HG03045 (cell line): Measurements from ENCODE around the gene PHC3.
"Not testable (repeated sequence)": the region's sequence is repeated elsewhere in the genome, so short reads cannot be mapped to it uniquely, and the experiment has no call there.

ENCODE experiments used
- ATAC-seq: cut with Tn5 transposase; IDR thresholded peaks from one replicate; pipeline ENCODE4 v1.9.1; 2021; ENCODE audit warnings: mild to moderate bottlenecking, moderate library complexity; ENCODE audit not compliant: unreplicated experiment

Gene PHC3, protein sequence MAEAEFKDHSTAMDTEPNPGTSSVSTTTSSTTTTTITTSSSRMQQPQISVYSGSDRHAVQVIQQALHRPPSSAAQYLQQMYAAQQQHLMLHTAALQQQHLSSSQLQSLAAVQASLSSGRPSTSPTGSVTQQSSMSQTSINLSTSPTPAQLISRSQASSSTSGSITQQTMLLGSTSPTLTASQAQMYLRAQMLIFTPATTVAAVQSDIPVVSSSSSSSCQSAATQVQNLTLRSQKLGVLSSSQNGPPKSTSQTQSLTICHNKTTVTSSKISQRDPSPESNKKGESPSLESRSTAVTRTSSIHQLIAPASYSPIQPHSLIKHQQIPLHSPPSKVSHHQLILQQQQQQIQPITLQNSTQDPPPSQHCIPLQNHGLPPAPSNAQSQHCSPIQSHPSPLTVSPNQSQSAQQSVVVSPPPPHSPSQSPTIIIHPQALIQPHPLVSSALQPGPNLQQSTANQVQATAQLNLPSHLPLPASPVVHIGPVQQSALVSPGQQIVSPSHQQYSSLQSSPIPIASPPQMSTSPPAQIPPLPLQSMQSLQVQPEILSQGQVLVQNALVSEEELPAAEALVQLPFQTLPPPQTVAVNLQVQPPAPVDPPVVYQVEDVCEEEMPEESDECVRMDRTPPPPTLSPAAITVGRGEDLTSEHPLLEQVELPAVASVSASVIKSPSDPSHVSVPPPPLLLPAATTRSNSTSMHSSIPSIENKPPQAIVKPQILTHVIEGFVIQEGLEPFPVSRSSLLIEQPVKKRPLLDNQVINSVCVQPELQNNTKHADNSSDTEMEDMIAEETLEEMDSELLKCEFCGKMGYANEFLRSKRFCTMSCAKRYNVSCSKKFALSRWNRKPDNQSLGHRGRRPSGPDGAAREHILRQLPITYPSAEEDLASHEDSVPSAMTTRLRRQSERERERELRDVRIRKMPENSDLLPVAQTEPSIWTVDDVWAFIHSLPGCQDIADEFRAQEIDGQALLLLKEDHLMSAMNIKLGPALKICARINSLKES

DNA sequence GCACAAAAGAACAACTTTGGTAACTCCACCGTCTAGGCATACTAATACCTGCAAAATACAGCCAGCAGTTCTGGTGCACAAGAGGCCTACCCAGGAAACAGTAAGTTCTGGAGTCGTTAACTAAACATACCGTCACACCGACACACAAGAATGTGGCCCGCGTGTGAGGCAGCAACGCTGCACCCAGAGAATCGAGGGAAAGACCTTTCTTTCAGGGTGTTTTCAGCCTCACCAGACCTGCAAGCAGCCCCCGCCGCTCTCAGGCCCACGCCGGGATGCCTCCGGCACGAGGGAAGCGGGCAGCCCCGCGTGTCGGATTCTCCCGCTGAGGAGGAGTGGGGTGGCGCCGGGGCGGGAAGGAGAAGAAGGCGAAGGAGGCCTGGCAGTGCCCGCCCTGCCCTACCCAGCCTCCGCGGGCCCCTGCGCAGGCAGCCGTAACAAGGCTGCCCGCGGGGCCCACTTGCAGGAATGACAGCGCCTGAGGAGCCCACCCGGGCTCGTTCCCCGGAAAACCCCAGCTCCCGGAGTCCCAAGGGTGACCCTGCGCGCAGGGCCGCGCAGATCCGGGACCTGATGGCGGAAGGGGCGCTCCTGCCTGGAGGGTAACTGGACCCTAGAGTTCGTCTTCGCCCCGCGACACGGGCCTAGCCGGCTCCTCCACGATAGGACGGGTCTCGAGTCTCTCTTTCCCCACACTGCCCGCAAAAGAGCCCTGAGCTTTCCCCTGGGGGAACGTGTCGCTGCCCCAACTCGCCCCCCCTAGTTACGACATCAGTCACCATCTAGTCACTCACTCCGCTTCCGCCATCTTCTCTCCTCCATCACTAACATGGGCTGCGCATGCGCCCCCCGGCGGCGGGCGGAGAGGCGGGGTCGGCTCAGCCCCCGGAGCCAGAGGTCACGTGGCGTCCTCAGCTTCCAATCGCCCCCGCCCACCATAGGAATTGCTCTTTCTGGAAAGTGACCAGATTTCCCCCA lies at the start of gene PHC3:
Gene PHC3, minus strand, starts transcription at position 826 of the 978 bp plus-strand sequence. Its CDS starts 18 bp downstream, at position 808.
- peak; percentile 78 for ATAC-seq

DNA sequence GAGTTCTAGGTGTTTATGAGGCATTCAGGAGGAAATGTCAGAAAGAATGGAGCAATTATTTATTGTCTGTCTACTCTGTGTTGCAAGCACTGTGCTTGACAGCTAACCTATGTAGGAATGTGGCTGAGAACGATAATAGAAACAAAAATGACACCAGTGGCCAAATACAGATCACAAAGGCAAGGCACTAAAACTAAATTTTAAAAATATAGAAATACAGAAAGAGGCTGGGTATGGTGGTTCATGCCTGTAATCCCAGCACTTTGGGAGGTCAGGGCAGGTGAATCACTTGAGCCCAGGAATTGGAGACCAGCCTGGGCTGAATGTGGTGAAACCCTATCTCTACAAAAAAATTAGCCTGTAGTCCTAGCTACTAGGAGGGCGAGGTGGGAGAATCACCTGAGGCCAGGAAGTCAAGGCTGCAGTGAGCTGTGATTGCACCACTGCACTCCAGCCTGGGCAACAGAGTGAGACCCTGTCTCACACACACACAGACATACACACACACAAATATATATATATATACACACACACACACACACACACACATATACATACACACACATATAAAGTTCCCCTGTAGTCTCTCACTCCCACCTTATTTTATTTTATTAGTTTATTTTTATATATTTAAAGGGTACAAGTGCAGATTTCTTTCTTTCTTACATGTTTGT lies 46.7 kb upstream of the PHC3 start:
- no peak for ATAC-seq

DNA sequence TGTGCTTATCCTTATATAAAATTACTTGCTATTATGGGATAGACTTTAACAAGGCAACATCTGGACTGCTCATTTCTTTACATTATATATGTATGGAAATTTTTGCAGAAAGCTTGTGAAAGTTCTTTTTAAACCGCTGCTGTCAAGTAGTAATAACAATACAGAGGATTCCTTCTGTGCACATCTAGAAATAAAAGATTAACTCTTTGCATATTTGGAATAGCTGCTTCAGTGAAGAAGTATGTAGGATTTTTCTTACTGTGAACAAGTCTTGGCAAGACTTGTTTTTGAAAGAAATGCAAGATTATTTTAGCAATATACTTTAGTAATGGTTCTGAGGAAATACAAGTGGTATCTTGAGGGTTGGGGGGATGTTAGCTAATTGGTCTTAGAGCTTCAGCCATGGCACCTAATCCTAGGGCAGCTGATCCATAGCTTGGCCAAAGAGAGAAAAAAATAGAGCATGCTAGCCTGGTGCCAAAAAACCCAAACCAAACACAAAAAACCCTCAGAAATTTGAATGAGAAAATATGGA lies 45.0 kb upstream of the PHC3 start:
- no peak for ATAC-seq

DNA sequence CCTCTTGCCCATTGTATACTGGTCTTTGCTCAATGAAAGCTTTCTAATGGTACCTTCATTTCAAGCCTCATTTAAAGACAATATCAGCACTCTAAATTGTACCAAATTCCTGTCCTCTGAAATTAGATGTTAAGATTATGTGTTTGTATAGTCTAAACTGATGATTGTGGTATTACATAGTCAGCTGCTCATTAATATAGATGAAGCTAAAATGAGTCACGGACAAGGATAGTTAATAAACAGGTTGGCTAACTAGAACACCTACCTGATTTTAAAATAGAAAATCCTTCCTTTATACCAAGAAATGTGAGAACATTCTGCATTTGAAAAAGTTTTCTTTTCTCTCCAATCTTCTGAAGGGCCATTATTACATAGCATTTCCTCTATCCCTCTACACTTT lies 43.6 kb upstream of the PHC3 start:
- ATAC-seq: no peak

DNA sequence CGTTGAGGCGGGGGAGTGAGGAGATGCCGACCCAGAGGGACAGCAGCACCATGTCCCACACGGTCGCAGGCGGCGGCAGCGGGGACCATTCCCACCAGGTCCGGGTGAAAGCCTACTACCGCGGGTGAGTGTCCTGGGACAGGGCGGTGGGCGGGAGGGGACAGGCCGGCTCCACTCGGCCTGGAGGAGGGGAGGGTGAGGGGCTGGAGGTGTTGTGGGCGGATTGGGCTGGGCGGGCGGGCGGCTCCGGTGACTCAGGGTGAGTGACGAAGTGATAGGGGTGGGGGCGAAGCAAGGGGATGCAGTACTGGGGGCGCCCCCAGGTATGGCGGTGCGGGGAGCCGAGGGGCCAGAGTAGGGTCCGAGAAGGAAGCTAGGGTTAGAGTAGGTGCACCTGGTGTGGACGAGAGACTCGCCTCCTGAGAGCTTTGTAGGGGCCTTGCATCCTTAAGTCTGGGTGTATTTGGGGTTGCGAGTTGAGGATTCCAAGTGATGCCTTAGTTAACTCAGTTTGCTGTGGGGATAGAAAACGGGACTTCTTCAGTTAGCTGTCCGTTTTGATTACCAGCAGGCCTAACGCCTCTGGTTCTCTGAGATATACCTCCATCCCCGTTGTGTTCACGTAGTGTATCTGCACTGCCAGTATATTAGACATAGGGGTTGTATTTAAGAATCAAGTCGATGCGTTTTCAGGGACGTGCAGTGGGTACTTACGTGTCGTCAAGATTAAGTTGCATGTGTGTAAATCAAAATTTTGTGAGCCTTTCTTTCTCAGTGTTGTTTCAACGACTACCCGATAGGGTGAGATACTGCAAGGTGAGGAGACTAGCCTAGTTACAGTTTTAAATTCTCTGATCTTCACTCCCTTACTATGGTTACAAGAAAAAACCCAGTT lies 41.4 kb upstream of the PHC3 start:
- ATAC-seq: peak; percentile 38

DNA sequence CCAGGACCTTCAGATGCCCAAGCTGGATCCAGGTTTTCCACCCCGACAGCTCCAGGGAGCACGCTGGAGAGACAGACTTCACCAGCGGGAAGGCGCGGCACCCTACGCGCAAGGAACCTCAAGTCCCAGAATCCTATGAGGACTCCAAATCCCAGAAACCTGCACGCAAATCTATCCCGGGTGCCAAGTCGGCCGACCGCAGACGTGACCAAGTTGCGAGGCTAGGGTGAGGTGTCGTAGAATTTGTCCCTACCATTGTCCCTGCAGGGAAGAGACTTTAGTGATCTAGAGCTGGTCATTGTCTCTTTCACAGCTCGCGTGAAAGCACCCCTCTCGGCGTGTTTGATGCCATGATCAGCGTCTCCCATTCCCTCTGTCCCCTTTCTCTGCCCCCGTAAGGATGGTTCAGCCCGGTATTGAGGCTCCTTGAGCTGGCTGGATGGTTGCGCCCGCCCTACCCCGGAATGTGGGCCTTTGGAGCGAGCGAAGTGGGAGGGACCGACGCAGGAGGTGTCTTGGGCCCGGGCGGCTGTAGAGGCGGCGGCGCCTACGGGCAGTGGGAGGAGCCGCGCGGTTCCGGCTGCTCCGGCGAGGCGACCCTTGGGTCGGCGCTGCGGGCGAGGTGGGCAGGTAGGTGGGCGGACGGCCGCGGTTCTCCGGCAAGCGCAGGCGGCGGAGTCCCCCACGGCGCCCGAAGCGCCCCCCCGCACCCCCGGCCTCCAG lies 40.6 kb upstream of the PHC3 start, which contains the start of gene PRKCI:
Gene PRKCI, plus strand, starts transcription at position 501 of the 723 bp plus-strand sequence. CDS start 246 bp downstream, outside the sequence.
- peak; percentile 98 for ATAC-seq

DNA sequence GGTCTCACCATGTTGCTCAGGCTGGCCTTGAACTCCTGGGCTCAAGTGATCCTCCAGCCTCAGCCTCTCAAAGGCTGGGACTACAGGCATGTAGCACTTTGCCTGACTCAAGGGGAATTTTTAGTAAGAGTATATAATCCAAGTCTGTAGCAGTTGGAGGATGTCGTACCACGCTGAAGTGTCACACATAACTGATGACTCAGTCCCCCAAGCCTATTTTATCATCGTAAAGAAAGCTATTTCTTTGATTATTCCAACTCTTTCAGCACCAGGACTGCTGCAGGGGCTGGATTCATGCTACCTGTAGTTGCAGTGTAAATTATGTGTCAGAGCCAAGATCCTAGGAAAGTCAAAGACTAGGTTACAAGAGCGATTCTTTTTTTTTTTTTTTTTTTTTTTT lies 39.3 kb upstream of the PHC3 start:
- no peak for ATAC-seq

DNA sequence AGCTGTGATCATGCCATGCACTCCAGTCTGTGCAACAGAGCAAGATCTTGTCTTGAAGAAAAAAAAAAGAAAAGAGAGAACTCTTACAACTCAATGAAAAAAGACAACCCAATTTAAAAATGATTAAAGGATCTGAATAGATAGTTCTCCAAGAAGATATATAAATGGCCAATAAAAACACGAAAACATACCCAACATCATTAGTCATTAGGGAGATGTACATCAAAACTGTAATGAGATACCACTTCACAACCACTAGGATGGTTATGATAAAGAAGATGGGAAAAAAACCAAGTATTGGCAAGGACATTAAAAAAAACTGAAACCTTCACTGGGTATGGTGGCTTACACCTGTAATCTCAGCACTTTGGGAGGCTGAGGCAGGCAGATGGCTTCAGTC lies 38.3 kb upstream of the PHC3 start:
- no peak for ATAC-seq

DNA sequence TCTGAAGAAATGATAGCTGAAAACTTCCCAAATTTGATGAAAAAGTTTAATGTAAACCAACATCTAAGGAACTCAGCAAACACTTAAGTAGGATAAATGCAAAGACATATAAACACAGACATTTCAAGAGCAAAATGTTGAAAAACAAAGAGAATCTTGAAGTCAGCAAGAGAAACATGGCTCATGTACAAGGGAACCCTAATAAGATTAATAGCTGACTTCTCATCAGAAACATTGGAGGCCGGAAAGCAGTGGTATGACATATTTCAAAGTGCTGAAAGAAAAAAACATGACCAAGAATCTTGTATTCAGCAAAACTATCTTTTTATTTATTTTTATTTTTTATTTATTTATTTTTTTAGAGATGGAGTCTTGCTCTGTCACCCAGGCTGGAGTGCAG lies 30.1 kb upstream of the PHC3 start:
- no peak for ATAC-seq

DNA sequence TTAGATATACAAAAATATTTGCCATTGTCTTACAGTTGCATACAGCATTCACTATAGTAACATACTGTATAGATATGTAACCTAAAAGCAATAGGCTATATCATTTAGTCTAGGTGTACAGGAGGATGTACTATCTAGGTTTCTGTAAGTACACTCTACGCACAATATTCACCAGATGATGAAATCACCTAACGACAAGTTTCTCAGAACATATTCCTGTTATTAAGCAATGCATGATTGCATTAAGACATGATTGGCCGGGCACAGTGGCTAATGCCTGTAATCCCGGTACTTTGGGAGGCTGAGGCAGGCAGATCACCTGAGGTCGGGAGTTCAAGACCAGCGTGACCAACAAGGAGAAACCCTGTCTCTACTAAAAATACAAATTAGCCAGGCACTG lies 26.2 kb upstream of the PHC3 start:
- no peak for ATAC-seq

DNA sequence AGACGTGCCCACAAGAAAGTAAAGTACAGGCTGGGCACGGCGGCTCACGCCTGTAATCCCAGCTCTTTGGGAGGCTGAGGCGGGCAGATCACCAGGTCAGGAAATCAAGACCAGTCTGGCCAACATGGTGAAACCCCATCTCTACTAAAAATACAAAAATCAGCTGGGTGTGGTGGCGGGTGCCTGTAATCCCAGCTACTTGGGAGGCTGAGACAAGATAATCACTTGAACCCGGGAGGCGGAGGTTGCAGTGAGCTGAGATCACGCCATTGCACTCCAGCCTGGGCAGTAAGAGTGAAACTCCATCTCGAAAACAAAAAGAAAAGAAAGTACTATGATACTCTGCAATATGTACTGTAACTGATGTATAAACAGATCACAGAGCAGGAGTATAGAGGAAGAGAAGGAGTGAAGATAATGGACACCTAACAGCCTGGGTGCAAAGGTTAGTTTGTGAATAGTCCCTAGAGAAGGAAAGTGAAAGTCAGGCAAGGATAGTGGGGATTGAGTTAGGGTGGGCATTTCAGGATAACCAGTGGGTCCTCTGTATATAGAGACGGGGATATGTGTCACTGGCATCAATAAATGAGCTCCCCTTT lies 24.7 kb upstream of the PHC3 start:
- ATAC-seq: not testable (repeated sequence)

DNA sequence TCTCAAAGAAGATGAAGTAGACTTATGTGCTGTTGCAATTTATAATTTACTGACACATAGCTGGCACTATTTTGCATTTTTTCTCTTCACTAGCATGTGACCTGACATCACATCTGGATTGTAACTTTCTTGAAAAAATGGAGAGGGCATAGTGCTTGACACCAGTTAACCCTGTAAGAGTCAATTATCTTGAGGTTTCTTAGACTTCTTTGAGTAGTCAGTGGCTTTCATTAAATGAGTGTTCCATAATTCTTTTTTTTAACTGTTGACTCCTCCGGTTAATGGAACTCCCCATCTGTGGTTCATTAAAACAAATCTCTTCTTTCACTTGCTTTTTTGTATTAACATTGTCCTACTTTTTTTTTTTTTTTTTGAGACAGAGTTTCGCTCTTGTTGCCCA lies 23.8 kb upstream of the PHC3 start:
- no peak for ATAC-seq

DNA sequence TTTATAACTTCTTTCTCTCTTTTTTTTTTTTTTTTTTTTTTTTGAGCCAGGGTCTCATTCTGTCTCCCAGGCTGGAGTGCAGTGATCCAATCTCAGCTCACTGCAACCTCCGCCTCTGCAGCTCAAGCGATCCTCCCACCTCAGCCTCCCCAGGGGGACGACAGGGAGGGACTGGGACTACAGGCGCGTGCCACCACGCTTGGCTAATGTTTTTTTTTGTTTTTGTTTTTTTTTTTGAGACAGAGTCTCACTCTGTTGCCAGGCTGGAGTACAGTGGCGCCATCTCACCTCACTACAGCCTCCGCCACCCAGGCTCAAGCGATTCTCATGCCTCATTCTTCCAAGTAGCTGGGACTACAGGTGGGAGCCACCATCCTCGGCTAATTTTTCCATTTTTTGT lies 23.0 kb upstream of the PHC3 start:
- no peak for ATAC-seq

DNA sequence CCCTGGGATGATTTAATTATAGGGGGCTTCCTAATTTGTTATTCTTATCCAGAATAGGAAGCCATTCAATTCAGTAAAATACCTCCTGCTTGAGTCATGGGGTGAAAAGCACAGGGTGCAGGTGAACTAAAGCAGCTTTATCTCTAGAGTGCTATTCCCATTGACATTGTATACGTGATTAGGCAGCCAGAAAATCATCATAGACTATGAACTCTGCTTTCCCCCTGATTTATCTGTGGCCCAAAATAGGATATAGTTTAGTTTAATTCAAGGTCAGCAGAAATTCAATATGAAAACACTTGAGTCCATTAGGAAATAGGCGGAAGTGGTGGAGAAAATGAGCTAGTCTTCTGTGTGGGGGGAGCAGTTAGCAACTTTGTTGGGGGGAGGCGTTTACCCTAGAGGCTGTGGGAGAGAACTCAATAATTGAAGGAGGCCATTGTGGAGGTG lies 22.5 kb upstream of the PHC3 start:
- ATAC-seq: no peak

DNA sequence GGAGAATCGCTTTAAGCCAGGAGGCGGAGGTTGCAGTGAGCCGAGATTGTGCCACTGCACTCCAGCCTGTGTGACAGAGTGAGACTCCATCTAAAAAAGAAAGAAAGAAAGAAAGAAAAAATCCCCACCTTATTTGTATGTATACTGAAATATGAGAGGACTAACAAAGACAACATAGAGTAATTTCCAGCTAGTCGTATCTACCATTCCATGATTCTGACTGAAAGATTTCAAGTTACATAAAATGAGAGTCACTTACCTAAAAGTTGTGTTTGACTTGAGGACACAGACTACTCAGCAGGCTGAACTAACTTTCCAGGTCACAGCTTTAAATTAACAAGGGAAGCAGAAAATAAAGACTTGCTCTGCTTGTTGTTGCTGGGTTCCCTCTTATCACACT lies 21.9 kb upstream of the PHC3 start:
- no peak for ATAC-seq

DNA sequence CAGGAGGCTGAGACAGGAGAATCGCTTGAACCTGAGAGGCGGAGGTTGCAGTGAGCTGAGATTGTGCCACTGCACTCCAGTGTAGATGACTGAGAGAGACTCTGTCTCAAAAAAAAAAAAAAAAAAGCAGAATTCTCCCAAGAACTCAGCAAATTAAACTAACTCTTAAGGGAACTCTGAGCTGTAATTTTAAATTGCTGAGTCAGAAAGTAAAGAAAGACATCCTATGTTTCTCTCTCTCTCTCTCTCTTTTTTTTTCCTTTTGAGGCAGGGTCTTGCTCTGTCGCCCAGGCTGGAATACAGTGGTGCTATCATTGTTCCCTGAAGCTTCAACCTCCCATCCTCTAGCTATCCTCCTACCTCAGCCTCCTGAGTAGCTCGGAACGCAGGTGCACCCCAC lies 20.0 kb upstream of the PHC3 start:
- no peak for ATAC-seq

DNA sequence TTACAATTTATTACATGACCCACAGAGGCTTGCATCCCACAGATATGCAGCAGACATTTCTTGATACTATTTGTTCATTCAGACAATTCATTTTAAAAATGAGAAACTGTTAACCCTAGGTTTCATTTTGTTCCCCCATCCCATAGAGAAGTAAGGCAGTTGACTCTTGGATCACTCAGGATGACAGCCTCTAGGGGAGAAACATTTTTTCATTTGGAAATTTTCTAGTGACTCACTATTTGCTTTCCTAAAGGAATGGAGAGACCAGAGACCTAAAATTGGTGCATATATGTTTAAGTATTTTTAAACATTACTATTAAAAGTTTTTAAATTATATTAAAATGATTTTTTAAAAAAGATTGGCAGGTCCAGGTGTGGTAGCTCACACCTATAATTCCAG lies 19.5 kb upstream of the PHC3 start:
- ATAC-seq: no peak

DNA sequence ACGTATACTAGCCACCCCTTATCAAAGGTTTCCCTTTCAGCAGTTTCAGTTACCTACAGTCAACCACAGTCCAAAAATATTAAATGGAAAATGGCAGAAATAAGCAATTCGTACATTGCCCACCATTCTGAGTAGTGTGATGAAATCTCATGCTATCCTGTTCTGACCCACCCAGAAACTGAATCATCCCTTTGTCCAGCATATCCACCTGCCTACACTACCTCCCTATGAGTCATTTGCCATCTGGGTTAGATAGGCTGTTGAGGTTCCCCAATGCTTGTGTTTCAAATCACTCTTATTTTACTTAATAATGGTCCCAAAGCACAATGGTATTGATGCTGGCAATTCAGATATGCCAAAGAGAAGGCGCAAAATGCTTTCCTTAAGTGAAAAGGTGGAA lies 15.3 kb upstream of the PHC3 start:
- ATAC-seq: no peak
